Measurements from ENCODE around the gene CEACAM16.
"Not testable (repeated sequence)": the region's sequence is repeated elsewhere in the genome, so short reads cannot be mapped to it uniquely, and the experiment has no call there.

The CEACAM16 gene

GRCh38 chr19:44677019-44677811, 21.7 kb upstream of the CEACAM16 start:
- DNase-seq: peak; percentile 84

- DNase-seq: no peak
Observed at GRCh38 chr19:44680536-44680935, 18.4 kb upstream of the CEACAM16 start.

- no peak for DNase-seq
Observed at GRCh38 chr19:44681992-44682790, 16.8 kb upstream of the CEACAM16 start.

GRCh38 chr19:44682807-44683206, 16.1 kb upstream of the CEACAM16 start:
- no peak for DNase-seq

GRCh38 chr19:44683434-44684210, 15.3 kb upstream of the CEACAM16 start:
- no peak for DNase-seq

GRCh38 chr19:44684396-44684795, 14.6 kb upstream of the CEACAM16 start:
- not testable (repeated sequence) for DNase-seq

GRCh38 chr19:44684892-44685863, 13.8 kb upstream of the CEACAM16 start:
- DNase-seq: peak; percentile 40

- no peak for DNase-seq
Observed at GRCh38 chr19:44685877-44686276, 13.1 kb upstream of the CEACAM16 start.

GRCh38 chr19:44686896-44687295, 12.1 kb upstream of the CEACAM16 start:
- DNase-seq: no peak

GRCh38 chr19:44687888-44688287, 11.1 kb upstream of the CEACAM16 start:
- no peak for DNase-seq

GRCh38 chr19:44689290-44690130, 9.4 kb upstream of the CEACAM16 start:
- peak; percentile 37 for DNase-seq

- no peak for DNase-seq
Observed at GRCh38 chr19:44690131-44690440, 8.9 kb upstream of the CEACAM16 start.

GRCh38 chr19:44692379-44692721, 6.6 kb upstream of the CEACAM16 start:
- DNase-seq: no peak

GRCh38 chr19:44694184-44694579, 4.8 kb upstream of the CEACAM16 start:
- DNase-seq: no peak

- DNase-seq: no peak
Observed at GRCh38 chr19:44696939-44697669, 1.8 kb upstream of the CEACAM16 start.

- no peak for DNase-seq
Observed at GRCh38 chr19:44697670-44698034, 1.3 kb upstream of the CEACAM16 start.

GRCh38 chr19:44700547-44700946, 1.6 kb downstream of the CEACAM16 start:
- no peak for DNase-seq

- no peak for DNase-seq
Observed at GRCh38 chr19:44701228-44701627, 2.3 kb downstream of the CEACAM16 start.

GRCh38 chr19:44702551-44703176, 3.7 kb downstream of the CEACAM16 start:
- DNase-seq: no peak

- DNase-seq: no peak
Observed at GRCh38 chr19:44703336-44704078, 4.6 kb downstream of the CEACAM16 start.

Measured in NCI-H226 (cell line).